Measurements from ENCODE around the gene GPC6. TPM values are rescaled to one million over a fixed set of nuclear protein-coding genes. Genes with fewer than 3 reads are reported as not detected.

The GPC6 gene
- total and polyA plus RNA-seq, 2 donors (not counting 1 experiment from before 2014, with no cell fraction given) = not detected

- no peaks in the 10 kb centered on the region for H3K79me2 ChIP-seq (ENCODE audit: control insufficient read depth, insufficient read depth, low read length)
- H3K4me1 Mint-ChIP-seq = no peaks in the 10 kb centered on the region
- H3K27me3 ChIP-seq (replicated peaks in 1 of 4; ENCODE audit: control extremely low read depth in 1 of 4, control insufficient read depth in 3 of 4, insufficient read depth in 4 of 4, low read length in 3 of 4) = no peaks in the 10 kb centered on the region
- no peak overlapping the region for H3K4me2 ChIP-seq (replicated peaks; ENCODE audit: low read depth, low read length, poor library complexity, severe bottlenecking)
- DNase-seq (no peak), ATAC-seq (ENCODE audit: low read depth) (no peak)
- H3K36me3 ChIP-seq (replicated peaks in 1 of 2; ENCODE audit: control extremely low read depth in 1 of 2, control insufficient read depth in 1 of 2, extremely low read depth in 1 of 2, insufficient read depth in 2 of 2, low read length in 1 of 2) = no peaks in the 10 kb centered on the region
- H3K27me3 Mint-ChIP-seq = no peaks in the 10 kb centered on the region
- H3K27ac Mint-ChIP-seq = no peak overlapping the region
- H3K4me3 ChIP-seq (ENCODE audit: control extremely low read depth in 1 of 5, extremely low read depth in 1 of 5, insufficient read depth in 1 of 5, low read depth in 2 of 5, low read length in 4 of 5) = no peak overlapping the region
- no peaks in the 10 kb centered on the region for H4K20me1 ChIP-seq (ENCODE audit: control insufficient read depth, insufficient read depth, low read length, poor library complexity, severe bottlenecking)
- H2AFZ ChIP-seq (ENCODE audit: insufficient read depth, low read depth, low read length, poor library complexity, severe bottlenecking) = no peak overlapping the region
- H3K4me3 Mint-ChIP-seq = no peak overlapping the region
- H3K27ac ChIP-seq (ENCODE audit: low read length in 2 of 2) = no peak overlapping the region
- WGBS (ENCODE audit: insufficient coverage) = no CpG with 5 or more reads among the region's 1 CpG
- no peak overlapping the region for H3K9ac ChIP-seq (ENCODE audit: low read length)
- POLR2A ChIA-PET = no interaction called here
- intact Hi-C loops (cut with micrococcal nuclease) = no loop called here
- no peaks in the 10 kb centered on the region for H3K4me1 ChIP-seq (ENCODE audit: control insufficient read depth in 2 of 2, insufficient read depth in 2 of 2, low read length in 2 of 2)
- TF ChIP-seq CTCF (IDR thresholded peaks at IDR 0.05) = no peak
- TF ChIP-seq EZH2 (IDR thresholded peaks at IDR 0.05; ENCODE audit: borderline replicate concordance, insufficient read depth, low read depth, low read length, poor library complexity, severe bottlenecking) = no peak
- no peaks in the 10 kb centered on the region for H3K9me3 Mint-ChIP-seq (ENCODE audit: insufficient read depth)
- CTCF ChIA-PET = no interaction called here
- H3K9me3 ChIP-seq (ENCODE audit: control extremely low read depth in 1 of 3, control insufficient read depth in 2 of 3, insufficient read depth in 1 of 3, low read length in 2 of 3) = no peaks in the 10 kb centered on the region
Observed at GRCh38 chr13:93284064-93284463, 57.5 kb downstream of the GPC6 start.

GRCh38 chr13:93286047-93286446 lies 59.4 kb downstream of the GPC6 start:
- Histone ChIP-seq H3K4me2 (replicated peaks; ENCODE audit: low read depth, low read length, poor library complexity, severe bottlenecking) (no peak overlapping the region), H3K4me3 (ENCODE audit: control extremely low read depth in 1 of 5, extremely low read depth in 1 of 5, insufficient read depth in 1 of 5, low read depth in 2 of 5, low read length in 4 of 5) (no peak overlapping the region), H3K36me3 (replicated peaks in 1 of 2; ENCODE audit: control extremely low read depth in 1 of 2, control insufficient read depth in 1 of 2, extremely low read depth in 1 of 2, insufficient read depth in 2 of 2, low read length in 1 of 2) (no peaks in the 10 kb centered on the region), H3K9ac (ENCODE audit: low read length) (no peak overlapping the region), H3K79me2 (ENCODE audit: control insufficient read depth, insufficient read depth, low read length) (no peaks in the 10 kb centered on the region), H3K9me3 (ENCODE audit: control extremely low read depth in 1 of 3, control insufficient read depth in 2 of 3, insufficient read depth in 1 of 3, low read length in 2 of 3) (no peaks in the 10 kb centered on the region), H3K27me3 (replicated peaks in 1 of 4; ENCODE audit: control extremely low read depth in 1 of 4, control insufficient read depth in 3 of 4, insufficient read depth in 4 of 4, low read length in 3 of 4) (no peaks in the 10 kb centered on the region), H4K20me1 (ENCODE audit: control insufficient read depth, insufficient read depth, low read length, poor library complexity, severe bottlenecking) (no peaks in the 10 kb centered on the region), H2AFZ (ENCODE audit: insufficient read depth, low read depth, low read length, poor library complexity, severe bottlenecking) (no peak overlapping the region), H3K4me1 (ENCODE audit: control insufficient read depth in 2 of 2, insufficient read depth in 2 of 2, low read length in 2 of 2) (no peaks in the 10 kb centered on the region), H3K27ac (ENCODE audit: low read length in 2 of 2) (no peak overlapping the region)
- TF ChIP-seq CTCF (IDR thresholded peaks at IDR 0.05) (no peak), EZH2 (IDR thresholded peaks at IDR 0.05; ENCODE audit: borderline replicate concordance, insufficient read depth, low read depth, low read length, poor library complexity, severe bottlenecking) (no peak)
- no peak overlapping the region for H3K4me3 Mint-ChIP-seq
- no peak for DNase-seq
- no peak overlapping the region for H3K27ac Mint-ChIP-seq
- POLR2A ChIA-PET = no interaction called here
- ATAC-seq (ENCODE audit: low read depth) = no peak
- H3K27me3 Mint-ChIP-seq = no peaks in the 10 kb centered on the region
- WGBS (ENCODE audit: insufficient coverage) = no CpG with 5 or more reads among the region's 4 CpGs
- intact Hi-C loops (cut with micrococcal nuclease) = no loop called here
- CTCF ChIA-PET = no interaction called here
- no peaks in the 10 kb centered on the region for H3K9me3 Mint-ChIP-seq (ENCODE audit: insufficient read depth)
- H3K4me1 Mint-ChIP-seq = no peaks in the 10 kb centered on the region

Data from B cell (primary cell).